SK-N-SH treated with all-trans-retinoic acid at 6 μM for 48 hours (cell line): ENCODE measurements around the gene ELOVL3.

Experiments used
- ATAC-seq: fragments of 200-7000 bp; cut with Tn5 transposase; 3 replicates; pipeline ENCODE4 v1.9.1; 2020; ENCODE audit warnings: mild to moderate bottlenecking, moderate library complexity
- BACH2 ChIP-seq: fragments of 250-450 bp; sonication (Bioruptor Pico); IDR thresholded peaks from 2 replicates; pipeline ENCODE4 v1.9.0; 2021; ENCODE audit warnings: mild to moderate bottlenecking, borderline replicate concordance
- CREB5 ChIP-seq: fragments of 250-450 bp; sonication (Bioruptor Pico); IDR thresholded peaks from 2 replicates; pipeline ENCODE4 v1.5.1; 2020; ENCODE audit warnings: low read depth, mild to moderate bottlenecking, moderate library complexity
- CSDC2 ChIP-seq: fragments of 250-450 bp; sonication (Bioruptor Pico); IDR thresholded peaks from 2 replicates; pipeline ENCODE4 v1.5.0; 2020; ENCODE audit warnings: mild to moderate bottlenecking, moderate library complexity
- CSRNP3 ChIP-seq: fragments of 250-450 bp; sonication (Bioruptor Pico); IDR thresholded peaks from 2 replicates; pipeline ENCODE4 v1.5.1; 2021; ENCODE audit warnings: mild to moderate bottlenecking, moderate library complexity
- ESRRG ChIP-seq: fragments of 250-450 bp; sonication (Bioruptor Pico); IDR thresholded peaks from 2 replicates; pipeline ENCODE4 v1.6.1; 2021; ENCODE audit warnings: mild to moderate bottlenecking
- ISL1 ChIP-seq: fragments of 250-450 bp; sonication (Bioruptor Pico); IDR thresholded peaks from 2 replicates; pipeline ENCODE4 v2.1.2; 2022; ENCODE audit warnings: mild to moderate bottlenecking, moderate library complexity
- OSR1 ChIP-seq: fragments of 250-450 bp; sonication (Bioruptor Pico); IDR thresholded peaks from 2 replicates; pipeline ENCODE4 v1.8.0; 2022; ENCODE audit warnings: moderate library complexity, mild to moderate bottlenecking, inconsistent platforms
- POU6F1 ChIP-seq: fragments of 250-450 bp; sonication (Bioruptor Pico); IDR thresholded peaks from 2 replicates; pipeline ENCODE4 v1.8.0; 2021; ENCODE audit warnings: low read depth, mild to moderate bottlenecking, moderate library complexity, borderline replicate concordance
- PPARA ChIP-seq: fragments of 250-450 bp; sonication (Bioruptor Pico); IDR thresholded peaks from 2 replicates; pipeline ENCODE4 v1.5.0; 2020; ENCODE audit warnings: mild to moderate bottlenecking, borderline replicate concordance
- RARB ChIP-seq: fragments of 250-450 bp; sonication (Bioruptor Pico); IDR thresholded peaks from 2 replicates; pipeline ENCODE4 v1.8.0; 2021; ENCODE audit warnings: mild to moderate bottlenecking, moderate library complexity
- SNAI2 ChIP-seq: fragments of 250-450 bp; sonication (Bioruptor Pico); IDR thresholded peaks from 2 replicates; pipeline ENCODE4 v1.5.0; 2020; ENCODE audit warnings: mild to moderate bottlenecking, moderate library complexity
- TCF4 ChIP-seq: fragments of 250-450 bp; sonication (Bioruptor Pico); IDR thresholded peaks from 2 replicates; pipeline ENCODE4 v1.8.0; 2021; ENCODE audit warnings: mild to moderate bottlenecking, moderate library complexity, borderline replicate concordance
- TOX ChIP-seq: fragments of 250-450 bp; sonication (Bioruptor Pico); IDR thresholded peaks from 2 replicates; pipeline ENCODE4 v1.8.0; 2021; ENCODE audit warnings: mild to moderate bottlenecking, moderate library complexity, borderline replicate concordance
- ZC3H10 ChIP-seq: fragments of 250-450 bp; sonication (Bioruptor Pico); IDR thresholded peaks from 2 replicates; pipeline ENCODE4 v1.5.1; 2021; ENCODE audit warnings: mild to moderate bottlenecking, moderate library complexity
- ZFP3 ChIP-seq: fragments of 250-450 bp; sonication (Bioruptor Pico); IDR thresholded peaks from 2 replicates; pipeline ENCODE4 v1.5.0; 2020; ENCODE audit warnings: mild to moderate bottlenecking, moderate library complexity
- ZFP30 ChIP-seq: fragments of 450-650 bp; formaldehyde crosslinking; IDR thresholded peaks from 2 replicates; pipeline ENCODE4 v1.5.0; 2022; ENCODE audit warnings: mild to moderate bottlenecking, moderate library complexity
- ZNF565 ChIP-seq: fragments of 450-650 bp; formaldehyde crosslinking; conservative IDR thresholded peaks from 2 replicates; pipeline ENCODE4 v1.5.0; 2020; ENCODE audit warnings: low read depth, mild to moderate bottlenecking, moderate library complexity
- ZNF70 ChIP-seq: fragments of 450-650 bp; formaldehyde crosslinking; IDR thresholded peaks from 2 replicates; pipeline ENCODE4 v1.5.0; 2020; ENCODE audit warnings: mild to moderate bottlenecking, moderate library complexity
- TF ChIP-seq, protein P1 (sequence below): fragments of 250-450 bp; sonication (Bioruptor Pico); IDR thresholded peaks from 2 replicates; pipeline ENCODE4 v1.8.0; 2020; ENCODE audit warnings: mild to moderate bottlenecking, moderate library complexity, borderline replicate concordance
- TF ChIP-seq, protein P2 (sequence below): fragments of 250-450 bp; sonication (Bioruptor Pico); IDR thresholded peaks from 2 replicates; pipeline ENCODE4 v1.5.0; 2020; ENCODE audit warnings: mild to moderate bottlenecking, moderate library complexity

Gene ELOVL3

GRCh38 chr10:102243309-102243708, 17.2 kb downstream of the ELOVL3 start:
- TF ChIP-seq CSRNP3 (CRISPR knock-in tag) (no peak), PPARA (CRISPR knock-in tag) (no peak), ZNF565 (CRISPR knock-in tag) (no peak), CSDC2 (CRISPR knock-in tag) (no peak), SNAI2 (CRISPR knock-in tag) (no peak), ESRRG (CRISPR knock-in tag) (no peak), ZNF70 (CRISPR knock-in tag) (no peak), CREB5 (CRISPR knock-in tag) (no peak), TCF4 (CRISPR knock-in tag) (no peak), ZFP3 (no peak), OSR1 (no peak), ISL1 (CRISPR knock-in tag) (no peak), TOX (no peak), POU6F1 (no peak), ZC3H10 (CRISPR knock-in tag) (no peak), RARB (no peak), BACH2 (CRISPR knock-in tag) (no peak), ZFP30 (CRISPR knock-in tag) (no peak)
- TF ChIP-seq, protein P1, sequence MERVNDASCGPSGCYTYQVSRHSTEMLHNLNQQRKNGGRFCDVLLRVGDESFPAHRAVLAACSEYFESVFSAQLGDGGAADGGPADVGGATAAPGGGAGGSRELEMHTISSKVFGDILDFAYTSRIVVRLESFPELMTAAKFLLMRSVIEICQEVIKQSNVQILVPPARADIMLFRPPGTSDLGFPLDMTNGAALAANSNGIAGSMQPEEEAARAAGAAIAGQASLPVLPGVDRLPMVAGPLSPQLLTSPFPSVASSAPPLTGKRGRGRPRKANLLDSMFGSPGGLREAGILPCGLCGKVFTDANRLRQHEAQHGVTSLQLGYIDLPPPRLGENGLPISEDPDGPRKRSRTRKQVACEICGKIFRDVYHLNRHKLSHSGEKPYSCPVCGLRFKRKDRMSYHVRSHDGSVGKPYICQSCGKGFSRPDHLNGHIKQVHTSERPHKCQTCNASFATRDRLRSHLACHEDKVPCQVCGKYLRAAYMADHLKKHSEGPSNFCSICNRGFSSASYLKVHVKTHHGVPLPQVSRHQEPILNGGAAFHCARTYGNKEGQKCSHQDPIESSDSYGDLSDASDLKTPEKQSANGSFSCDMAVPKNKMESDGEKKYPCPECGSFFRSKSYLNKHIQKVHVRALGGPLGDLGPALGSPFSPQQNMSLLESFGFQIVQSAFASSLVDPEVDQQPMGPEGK (CRISPR knock-in tag), result no peak
- ATAC-seq, result no peak

DNA sequence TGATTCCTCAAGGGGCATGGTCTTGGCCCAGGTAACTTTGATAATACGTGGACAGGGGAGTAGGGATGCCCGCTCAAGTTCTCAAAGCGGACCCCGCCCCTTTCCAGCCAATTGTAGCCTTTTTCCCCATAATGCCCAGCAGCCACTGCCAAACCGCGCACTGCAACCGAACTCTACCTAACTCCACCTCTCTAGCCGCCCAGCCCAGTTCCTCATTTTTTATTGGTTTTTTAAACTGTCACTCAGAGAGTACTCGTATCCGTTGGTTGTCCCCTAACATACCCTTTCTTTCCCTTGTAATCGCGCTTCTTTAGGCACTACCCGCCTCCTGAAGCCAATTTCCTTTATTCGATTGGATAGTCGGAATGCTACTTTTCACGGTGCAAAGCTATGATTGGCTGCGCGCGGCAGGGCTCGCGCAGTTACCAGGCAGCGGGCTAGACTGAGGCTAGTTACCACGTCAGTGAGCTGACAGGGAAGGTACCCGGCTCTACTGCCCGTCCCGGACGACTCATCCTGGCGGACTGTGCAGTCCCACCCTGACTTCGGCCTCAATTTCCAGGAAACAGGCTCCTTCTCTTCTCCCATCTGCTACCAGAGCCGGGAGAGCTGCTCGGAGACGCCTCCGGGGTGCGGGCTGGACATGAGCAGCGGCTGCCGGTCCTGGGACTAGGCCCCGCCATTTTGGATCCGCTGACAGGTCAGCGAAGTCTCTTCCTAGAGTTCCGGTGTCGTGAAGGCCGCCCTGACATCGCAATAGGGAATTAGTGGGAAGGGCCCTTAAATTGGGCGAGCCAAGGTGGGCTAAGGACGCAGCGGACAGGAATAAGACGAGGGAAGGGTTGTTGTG, 19.2 kb downstream of the ELOVL3 start, which contains the start of gene GBF1:
GBF1 (plus strand) TSS at position 451 of the 850 bp plus-strand sequence. CDS start 13,407 bp downstream, outside the sequence.
- TF ChIP-seq PPARA (CRISPR knock-in tag) (no peak), RARB (no peak), TOX (no peak), ISL1 (CRISPR knock-in tag) (no peak), CSRNP3 (CRISPR knock-in tag) (no peak), ZFP30 (CRISPR knock-in tag) (no peak), BACH2 (CRISPR knock-in tag) (no peak)
- ATAC-seq, result peak; percentile 94

DNA sequence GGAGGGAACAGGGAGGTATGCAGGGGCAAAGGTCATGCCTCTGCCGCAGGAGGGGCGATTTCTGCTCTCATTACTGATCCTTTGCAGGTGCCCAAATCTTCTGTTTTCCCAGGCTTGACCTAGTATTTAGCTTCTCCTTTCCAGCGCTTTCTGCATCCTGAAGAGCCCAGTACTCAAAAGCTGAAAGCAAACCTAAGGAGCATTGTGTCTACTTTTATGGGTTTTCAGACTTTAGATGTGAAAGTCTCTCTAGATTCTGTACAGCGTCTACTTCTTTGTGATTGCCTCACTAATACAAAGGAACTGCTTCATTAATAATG, 19.8 kb downstream of the ELOVL3 start:
- no peak for ATAC-seq
- TF ChIP-seq, protein P2, sequence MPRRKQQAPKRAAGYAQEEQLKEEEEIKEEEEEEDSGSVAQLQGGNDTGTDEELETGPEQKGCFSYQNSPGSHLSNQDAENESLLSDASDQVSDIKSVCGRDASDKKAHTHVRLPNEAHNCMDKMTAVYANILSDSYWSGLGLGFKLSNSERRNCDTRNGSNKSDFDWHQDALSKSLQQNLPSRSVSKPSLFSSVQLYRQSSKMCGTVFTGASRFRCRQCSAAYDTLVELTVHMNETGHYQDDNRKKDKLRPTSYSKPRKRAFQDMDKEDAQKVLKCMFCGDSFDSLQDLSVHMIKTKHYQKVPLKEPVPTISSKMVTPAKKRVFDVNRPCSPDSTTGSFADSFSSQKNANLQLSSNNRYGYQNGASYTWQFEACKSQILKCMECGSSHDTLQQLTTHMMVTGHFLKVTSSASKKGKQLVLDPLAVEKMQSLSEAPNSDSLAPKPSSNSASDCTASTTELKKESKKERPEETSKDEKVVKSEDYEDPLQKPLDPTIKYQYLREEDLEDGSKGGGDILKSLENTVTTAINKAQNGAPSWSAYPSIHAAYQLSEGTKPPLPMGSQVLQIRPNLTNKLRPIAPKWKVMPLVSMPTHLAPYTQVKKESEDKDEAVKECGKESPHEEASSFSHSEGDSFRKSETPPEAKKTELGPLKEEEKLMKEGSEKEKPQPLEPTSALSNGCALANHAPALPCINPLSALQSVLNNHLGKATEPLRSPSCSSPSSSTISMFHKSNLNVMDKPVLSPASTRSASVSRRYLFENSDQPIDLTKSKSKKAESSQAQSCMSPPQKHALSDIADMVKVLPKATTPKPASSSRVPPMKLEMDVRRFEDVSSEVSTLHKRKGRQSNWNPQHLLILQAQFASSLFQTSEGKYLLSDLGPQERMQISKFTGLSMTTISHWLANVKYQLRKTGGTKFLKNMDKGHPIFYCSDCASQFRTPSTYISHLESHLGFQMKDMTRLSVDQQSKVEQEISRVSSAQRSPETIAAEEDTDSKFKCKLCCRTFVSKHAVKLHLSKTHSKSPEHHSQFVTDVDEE (CRISPR knock-in tag), result no peak
- no peak for TF ChIP-seq CREB5 (CRISPR knock-in tag)
- TF ChIP-seq, all 23 proteins: peak for 0
